ENCODE measurements around the gene PC. TPM values are rescaled to one million over a fixed set of nuclear protein-coding genes. Genes with fewer than 3 reads are reported as not detected.
A peak's percentile ranks its signal among the peaks of the same experiment; 100 is the strongest.

Gene PC
- polyA plus RNA-seq, 2 of the 4 experiments (the other 2 are of a cell fraction), result 14.2 to 45.9 TPM

DNA sequence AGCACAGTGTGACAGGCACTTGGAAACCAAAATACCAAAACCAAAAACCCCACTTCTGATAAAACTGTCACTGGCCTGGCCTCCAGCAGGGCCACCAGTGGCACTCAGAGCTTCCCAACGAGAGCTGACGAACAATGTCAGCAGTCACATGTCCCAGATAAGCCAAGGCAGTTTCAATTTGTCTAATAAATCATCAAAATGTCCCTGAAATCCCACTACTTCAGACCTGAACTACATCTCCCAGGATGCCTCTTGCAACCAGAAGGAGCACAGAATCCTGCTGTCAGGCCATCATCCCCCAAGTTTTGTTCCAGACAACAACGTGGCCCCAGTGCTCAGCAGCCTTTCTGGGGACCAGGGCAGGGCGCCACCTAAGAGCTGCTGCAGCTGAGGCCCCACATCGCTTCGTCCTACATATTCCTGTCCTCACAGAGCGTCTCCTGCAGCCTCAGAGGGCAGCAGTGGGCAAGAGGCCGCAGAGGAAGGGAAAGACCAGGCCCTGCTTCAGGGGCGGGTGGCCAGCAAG is 76.2 kb downstream of the PC start:
- DNase-seq (ENCODE audit: low read depth in 1 of 2, low spot score in 1 of 2) (no peak), FAIRE-seq (no peak), ATAC-seq (no peak)
- WGBS (ENCODE audit: missing lambda C conversion rate), result 91% methylated on average over 9 of the region's 9 CpGs
- Histone ChIP-seq H3K27ac (peak overlapping the region; percentile 95 to 97), H3K9me3 (no peaks in the 10 kb centered on the region), H3K4me1 (peaks cover 99% of the 10 kb centered on the region), H3K4me3 (no peak overlapping the region), H3K4me2 (peak overlapping the region; percentile 72)
- POLR2A ChIA-PET, result interaction anchor here (0.7 to 1.1 kb wide), 2 partner anchors 26 to 38 kb away, joined by 3 to 4 read pairs; no protein-coding TSS in a partner anchor
- TF ChIP-seq EHF (CRISPR knock-in tag; IDR thresholded peaks at IDR 0.05) (no peak), FOSB (CRISPR knock-in tag; IDR thresholded peaks at IDR 0.05) (no peak), GATA3 (IDR thresholded peaks at IDR 0.05; ENCODE audit: borderline replicate concordance) (no peak), CBX8 (IDR thresholded peaks at IDR 0.05) (no peak), MYC (IDR thresholded peaks at IDR 0.05; ENCODE audit: borderline replicate concordance, low read length) (no peak), ZSCAN20 (CRISPR knock-in tag; IDR thresholded peaks at IDR 0.05) (no peak)
- TF ChIP-seq, protein P1, sequence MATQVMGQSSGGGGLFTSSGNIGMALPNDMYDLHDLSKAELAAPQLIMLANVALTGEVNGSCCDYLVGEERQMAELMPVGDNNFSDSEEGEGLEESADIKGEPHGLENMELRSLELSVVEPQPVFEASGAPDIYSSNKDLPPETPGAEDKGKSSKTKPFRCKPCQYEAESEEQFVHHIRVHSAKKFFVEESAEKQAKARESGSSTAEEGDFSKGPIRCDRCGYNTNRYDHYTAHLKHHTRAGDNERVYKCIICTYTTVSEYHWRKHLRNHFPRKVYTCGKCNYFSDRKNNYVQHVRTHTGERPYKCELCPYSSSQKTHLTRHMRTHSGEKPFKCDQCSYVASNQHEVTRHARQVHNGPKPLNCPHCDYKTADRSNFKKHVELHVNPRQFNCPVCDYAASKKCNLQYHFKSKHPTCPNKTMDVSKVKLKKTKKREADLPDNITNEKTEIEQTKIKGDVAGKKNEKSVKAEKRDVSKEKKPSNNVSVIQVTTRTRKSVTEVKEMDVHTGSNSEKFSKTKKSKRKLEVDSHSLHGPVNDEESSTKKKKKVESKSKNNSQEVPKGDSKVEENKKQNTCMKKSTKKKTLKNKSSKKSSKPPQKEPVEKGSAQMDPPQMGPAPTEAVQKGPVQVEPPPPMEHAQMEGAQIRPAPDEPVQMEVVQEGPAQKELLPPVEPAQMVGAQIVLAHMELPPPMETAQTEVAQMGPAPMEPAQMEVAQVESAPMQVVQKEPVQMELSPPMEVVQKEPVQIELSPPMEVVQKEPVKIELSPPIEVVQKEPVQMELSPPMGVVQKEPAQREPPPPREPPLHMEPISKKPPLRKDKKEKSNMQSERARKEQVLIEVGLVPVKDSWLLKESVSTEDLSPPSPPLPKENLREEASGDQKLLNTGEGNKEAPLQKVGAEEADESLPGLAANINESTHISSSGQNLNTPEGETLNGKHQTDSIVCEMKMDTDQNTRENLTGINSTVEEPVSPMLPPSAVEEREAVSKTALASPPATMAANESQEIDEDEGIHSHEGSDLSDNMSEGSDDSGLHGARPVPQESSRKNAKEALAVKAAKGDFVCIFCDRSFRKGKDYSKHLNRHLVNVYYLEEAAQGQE (IDR thresholded peaks at IDR 0.05), result no peak
- CTCF ChIA-PET, result interaction anchor here (0.6 to 13.1 kb wide), 18 partner anchors 13 to 500 kb away, joined by 3 to 135 read pairs (median 7); partner anchors contain the start of genes C11orf86, PC, RCE1 and SYT12

DNA sequence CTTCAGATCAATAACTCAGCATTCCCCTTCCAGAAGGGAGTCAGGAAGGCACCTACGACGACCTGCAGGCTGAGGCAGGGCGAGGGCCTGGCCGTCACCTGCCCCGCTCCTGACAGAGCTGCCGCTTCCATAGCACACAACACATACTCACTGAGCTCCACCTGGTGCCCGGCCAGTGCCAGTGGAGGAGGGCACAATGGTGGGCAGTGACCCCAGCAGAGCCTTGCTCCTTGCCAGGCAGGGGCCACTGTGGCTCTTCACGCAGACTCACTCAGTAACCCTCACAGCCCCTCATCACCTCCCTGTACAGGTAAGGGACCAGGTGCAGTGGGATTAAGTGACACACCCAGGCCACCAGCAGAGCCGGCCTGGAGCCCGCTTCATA is 76.7 kb downstream of the PC start:
- POLR2A ChIA-PET, result interaction anchor here (0.7 to 1.1 kb wide), 3 partner anchors 25 to 90 kb away, joined by 3 to 4 read pairs (median 3); no protein-coding TSS in a partner anchor
- H3K4me2 ChIP-seq, result peak overlapping the region; percentile 29; the same call in 2 of the 3 replicates
- peak overlapping the region; percentile 95 to 97; a peak in 5 of 6 replicates for H3K27ac ChIP-seq
- FAIRE-seq (no peak), DNase-seq (ENCODE audit: low read depth in 1 of 2, low spot score in 1 of 2) (no peak), ATAC-seq (no peak)
- TF ChIP-seq KDM1A (IDR thresholded peaks at IDR 0.05; ENCODE audit: low read depth) (no peak), ZNF302 (CRISPR knock-in tag; IDR thresholded peaks at IDR 0.05) (no peak), MYC (IDR thresholded peaks at IDR 0.05; ENCODE audit: borderline replicate concordance, low read length) (no peak), HDAC2 (IDR thresholded peaks at IDR 0.05) (no peak), ZSCAN20 (CRISPR knock-in tag; IDR thresholded peaks at IDR 0.05) (no peak), CEBPB (IDR thresholded peaks at IDR 0.05) (no peak), RFX5 (IDR thresholded peaks at IDR 0.05) (no peak), PHF8 (IDR thresholded peaks at IDR 0.05; ENCODE audit: borderline replicate concordance, low read depth) (no peak), FOSB (CRISPR knock-in tag; IDR thresholded peaks at IDR 0.05) (no peak)
- TF ChIP-seq, protein P2, sequence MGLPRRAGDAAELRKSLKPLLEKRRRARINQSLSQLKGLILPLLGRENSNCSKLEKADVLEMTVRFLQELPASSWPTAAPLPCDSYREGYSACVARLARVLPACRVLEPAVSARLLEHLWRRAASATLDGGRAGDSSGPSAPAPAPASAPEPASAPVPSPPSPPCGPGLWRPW (IDR thresholded peaks at IDR 0.05), result no peak
- TF ChIP-seq, protein P3, sequence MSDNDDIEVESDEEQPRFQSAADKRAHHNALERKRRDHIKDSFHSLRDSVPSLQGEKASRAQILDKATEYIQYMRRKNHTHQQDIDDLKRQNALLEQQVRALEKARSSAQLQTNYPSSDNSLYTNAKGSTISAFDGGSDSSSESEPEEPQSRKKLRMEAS (IDR thresholded peaks at IDR 0.05), result no peak
- TF ChIP-seq, protein P4, sequence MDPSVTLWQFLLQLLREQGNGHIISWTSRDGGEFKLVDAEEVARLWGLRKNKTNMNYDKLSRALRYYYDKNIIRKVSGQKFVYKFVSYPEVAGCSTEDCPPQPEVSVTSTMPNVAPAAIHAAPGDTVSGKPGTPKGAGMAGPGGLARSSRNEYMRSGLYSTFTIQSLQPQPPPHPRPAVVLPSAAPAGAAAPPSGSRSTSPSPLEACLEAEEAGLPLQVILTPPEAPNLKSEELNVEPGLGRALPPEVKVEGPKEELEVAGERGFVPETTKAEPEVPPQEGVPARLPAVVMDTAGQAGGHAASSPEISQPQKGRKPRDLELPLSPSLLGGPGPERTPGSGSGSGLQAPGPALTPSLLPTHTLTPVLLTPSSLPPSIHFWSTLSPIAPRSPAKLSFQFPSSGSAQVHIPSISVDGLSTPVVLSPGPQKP (IDR thresholded peaks at IDR 0.05; ENCODE audit: low read depth, low read length), result no peak
- TF ChIP-seq, protein P5, sequence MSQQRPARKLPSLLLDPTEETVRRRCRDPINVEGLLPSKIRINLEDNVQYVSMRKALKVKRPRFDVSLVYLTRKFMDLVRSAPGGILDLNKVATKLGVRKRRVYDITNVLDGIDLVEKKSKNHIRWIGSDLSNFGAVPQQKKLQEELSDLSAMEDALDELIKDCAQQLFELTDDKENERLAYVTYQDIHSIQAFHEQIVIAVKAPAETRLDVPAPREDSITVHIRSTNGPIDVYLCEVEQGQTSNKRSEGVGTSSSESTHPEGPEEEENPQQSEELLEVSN (IDR thresholded peaks at IDR 0.05; ENCODE audit: borderline replicate concordance, low read depth), result no peak
- peaks cover 99% of the 10 kb centered on the region for H3K4me1 ChIP-seq
- no peaks in the 10 kb centered on the region for H3K9me3 ChIP-seq
- CTCF ChIA-PET, result interaction anchor here (0.6 to 13.1 kb wide), 11 partner anchors 13 to 249 kb away, joined by 3 to 135 read pairs (median 8); partner anchors contain the start of gene C11orf86
- WGBS (ENCODE audit: missing lambda C conversion rate), result 90% methylated on average over 10 of the region's 10 CpGs
- H3K4me3 ChIP-seq, result no peak overlapping the region
